ENCODE measurements around the gene TNS1.
A peak's percentile ranks its signal among the peaks of the same experiment; 100 is the strongest.
"Not testable (repeated sequence)": the region's sequence is repeated elsewhere in the genome, so short reads cannot be mapped to it uniquely, and the experiment has no call there.

TNS1 gene
- total RNA-seq = 0.12 to 0.52 reads per million in 2 experiments

GRCh38 chr2:218002845-218003180 is at the start of gene TNS1:
Gene TNS1 (minus strand): TSS chr2:218002995. CDS start chr2:218002872, 123 bp downstream.
- no peak for DNase-seq (ENCODE audit: low read depth)

DNA sequence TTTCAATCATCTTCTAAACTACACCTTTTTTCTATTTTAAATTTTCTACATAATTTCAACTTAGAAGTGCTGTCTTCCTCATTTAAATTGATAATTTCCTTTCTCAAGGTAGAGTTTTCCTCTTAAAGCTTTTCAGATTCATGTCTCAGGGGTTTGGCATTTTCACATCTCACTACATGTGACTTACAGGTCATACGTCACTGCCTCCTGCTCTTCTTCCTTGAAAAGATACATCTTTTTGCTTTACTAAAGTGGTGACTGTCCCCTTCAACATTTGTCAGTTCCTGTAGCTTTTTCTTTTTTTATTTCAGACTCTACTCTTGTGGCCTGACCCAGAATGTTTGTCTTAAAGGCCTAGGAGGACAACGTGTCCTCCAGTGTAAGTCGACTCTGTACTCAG is 49.1 kb upstream of the TNS1 start:
- DNase-seq (ENCODE audit: low read depth) = no peak

GRCh38 chr2:218047536-218048225 is 44.9 kb upstream of the TNS1 start:
- DNase-seq (ENCODE audit: low read depth) = no peak

- DNase-seq (ENCODE audit: low read depth) = no peak
Measured at GRCh38 chr2:218046238-218046637, 43.4 kb upstream of the TNS1 start.

GRCh38 chr2:218044599-218044998 is 41.8 kb upstream of the TNS1 start:
- not testable (repeated sequence) for DNase-seq (ENCODE audit: low read depth)

DNA sequence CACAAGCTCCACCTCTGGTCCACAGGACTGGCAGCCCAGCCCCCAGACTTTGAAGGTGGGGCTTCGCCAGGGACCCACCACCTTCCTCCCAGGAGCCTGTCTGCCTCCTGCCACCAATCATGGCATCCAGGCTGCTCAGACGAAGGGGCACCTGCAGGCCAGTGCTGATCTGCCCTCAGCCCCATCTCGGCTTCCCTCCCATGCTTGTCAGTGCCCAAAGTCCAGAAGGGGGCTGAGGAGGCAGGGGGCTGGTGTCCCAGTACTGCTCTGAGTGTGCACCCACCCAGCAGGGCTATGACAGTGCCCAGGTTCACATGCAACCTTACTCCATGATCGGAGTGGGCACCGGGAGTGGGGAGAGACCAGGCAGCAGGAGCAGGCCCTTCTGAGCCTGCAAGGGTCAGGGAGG is 40.9 kb upstream of the TNS1 start:
- DNase-seq (ENCODE audit: low read depth) = no peak

DNA sequence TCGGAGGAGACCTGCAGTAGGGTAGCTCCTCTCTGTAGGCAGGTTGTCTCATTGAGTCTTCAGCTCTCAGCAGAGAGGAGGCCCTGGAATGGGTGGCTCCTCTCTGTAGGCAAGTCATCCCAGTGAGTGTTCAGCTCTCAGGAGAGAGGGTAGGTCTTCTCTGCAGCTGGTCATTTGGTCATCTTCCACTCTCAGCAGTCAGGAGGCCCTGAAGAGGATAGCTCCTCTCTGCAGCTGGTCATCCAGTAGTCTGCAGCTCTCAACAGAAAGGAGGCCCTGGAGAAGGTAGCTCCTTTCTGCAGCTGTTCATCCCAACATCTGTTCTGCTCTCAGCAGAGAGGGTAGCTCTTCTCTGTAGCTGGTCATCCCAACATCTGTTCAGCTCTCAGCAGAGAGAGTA is 40.3 kb upstream of the TNS1 start:
- DNase-seq (ENCODE audit: low read depth) = no peak

GRCh38 chr2:218041302-218042168 is 38.7 kb upstream of the TNS1 start:
- no peak for DNase-seq (ENCODE audit: low read depth)

- no peak for DNase-seq (ENCODE audit: low read depth)
Measured at GRCh38 chr2:218040883-218041282, 38.1 kb upstream of the TNS1 start.

GRCh38 chr2:218039171-218039570 is 36.4 kb upstream of the TNS1 start:
- no peak for DNase-seq (ENCODE audit: low read depth)

DNA sequence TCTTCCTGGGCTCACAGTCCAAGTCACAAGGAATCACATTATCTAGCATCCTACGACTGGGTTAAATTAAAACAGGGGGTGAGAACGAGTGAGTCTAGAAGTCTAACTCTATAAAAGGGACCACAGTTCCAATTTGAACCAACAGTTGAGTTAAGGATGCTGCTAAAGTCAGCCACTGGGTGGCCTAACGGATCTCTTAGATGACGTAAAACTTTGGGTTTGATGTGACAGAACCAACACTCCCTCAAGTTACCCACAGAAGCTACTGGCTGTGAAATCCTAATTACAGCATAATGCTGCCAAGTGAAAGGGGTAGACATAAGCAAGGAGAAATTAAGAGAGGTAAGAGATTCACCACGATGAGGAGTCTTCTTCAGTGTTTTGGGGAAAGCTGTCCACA is 33.6 kb upstream of the TNS1 start:
- no peak for DNase-seq (ENCODE audit: low read depth)

GRCh38 chr2:218035463-218036100 is 32.8 kb upstream of the TNS1 start:
- no peak for DNase-seq (ENCODE audit: low read depth)

- DNase-seq (ENCODE audit: low read depth) = peak; percentile 52
Measured at GRCh38 chr2:218034497-218035213, 31.9 kb upstream of the TNS1 start.

DNA sequence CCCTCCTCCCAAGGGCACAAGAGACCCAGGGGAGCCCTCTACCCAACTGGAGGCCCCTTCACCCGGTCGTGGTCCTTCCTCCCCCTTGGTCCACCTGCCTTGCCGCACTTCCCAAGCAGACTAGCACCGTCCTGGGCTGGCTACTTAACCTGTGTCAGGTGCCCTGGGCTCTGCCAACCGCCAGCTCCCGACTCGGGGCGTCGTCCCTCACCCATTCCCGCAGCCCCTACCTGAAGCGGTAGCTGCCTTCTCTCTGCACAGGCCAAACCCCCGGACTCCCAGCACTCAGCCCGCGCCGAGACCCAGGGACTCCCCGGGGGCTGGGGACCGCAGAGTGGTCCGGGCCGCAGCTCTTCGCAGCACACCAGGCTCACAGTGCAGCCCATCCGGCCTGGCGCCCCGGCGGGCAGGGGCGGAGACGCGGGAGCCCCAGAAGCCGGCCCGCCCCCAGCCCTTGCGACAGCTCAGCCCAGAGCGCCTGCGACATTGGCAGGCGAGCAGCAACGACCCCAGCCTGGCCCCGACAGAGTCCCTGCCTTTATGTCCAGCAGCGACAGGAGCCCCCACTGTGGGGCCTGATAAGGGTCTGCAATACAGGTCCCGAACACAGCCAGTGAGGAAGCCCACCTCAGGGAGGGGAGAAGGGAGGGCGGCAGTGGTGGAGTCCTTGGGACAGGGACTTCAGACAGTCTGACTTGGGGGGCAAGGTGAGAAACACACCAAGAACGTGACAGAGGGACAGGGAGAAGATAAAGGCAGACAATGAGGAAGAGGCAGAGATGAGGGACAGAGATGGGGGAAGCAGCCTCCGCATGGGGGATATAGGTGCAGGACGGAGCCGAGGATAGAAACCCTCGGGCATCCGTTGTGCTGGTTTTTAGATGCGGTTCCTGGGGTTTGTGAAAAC is 31.0 kb upstream of the TNS1 start:
- DNase-seq (ENCODE audit: low read depth) = no peak

DNA sequence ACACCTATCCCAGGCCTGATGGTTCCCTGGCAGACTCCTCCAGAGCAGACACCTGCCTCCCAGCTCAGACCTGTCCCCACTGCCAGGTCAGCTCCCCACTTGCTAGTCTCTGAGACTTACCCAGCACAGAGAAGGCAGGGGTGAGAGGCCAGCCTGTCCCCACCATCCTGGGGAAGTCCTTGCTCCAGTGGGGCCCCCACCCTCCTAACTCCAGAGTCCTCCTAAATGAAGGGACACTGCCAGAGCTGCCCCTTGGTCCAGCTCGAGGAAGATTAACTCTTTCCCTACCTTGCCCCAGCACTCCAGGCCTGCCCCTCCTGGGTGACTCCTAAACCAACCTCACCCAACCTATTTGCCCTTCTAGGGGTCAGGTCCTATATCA is 30.4 kb upstream of the TNS1 start:
- DNase-seq (ENCODE audit: low read depth) = no peak

DNA sequence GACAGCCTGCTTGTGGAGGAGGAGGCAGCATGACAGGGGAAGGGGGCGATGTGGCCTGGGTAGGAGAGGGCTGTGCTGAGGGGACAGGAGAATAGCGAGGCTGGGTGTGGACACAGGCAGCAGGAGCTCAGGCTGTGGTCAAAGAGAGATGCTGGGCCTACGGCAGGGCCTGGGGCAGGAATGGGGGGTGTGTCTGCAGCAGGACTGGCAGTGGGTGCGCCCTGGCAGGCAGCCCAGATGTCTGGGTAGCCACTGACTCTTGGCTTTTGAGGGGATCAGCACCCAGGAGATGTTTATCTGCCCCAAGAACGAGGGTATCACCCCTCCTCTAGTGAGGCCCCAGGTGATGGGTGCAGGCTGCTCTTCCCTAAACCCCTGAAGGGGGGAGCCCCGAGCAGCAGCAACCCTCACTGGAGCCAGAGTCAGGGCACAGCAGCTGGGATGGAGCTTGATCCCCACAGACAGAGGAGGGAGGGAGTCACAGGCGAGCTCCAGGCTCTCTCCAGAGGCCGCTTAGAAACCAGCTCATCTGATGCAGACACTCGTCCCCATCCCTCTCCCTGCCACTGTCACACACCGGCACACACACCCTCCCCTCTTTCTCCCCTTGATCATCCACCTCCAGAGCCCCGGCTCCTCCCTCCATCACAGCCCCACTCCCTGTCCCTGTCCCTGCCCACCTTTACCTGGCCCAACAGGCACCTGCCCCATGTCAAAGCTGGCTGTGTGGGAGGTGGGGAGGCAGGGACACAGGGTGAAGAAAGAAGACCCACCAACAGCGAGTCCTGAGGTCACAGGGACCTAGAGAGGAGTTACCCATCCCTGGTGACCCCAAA is 29.8 kb upstream of the TNS1 start:
- no peak for DNase-seq (ENCODE audit: low read depth)

DNA sequence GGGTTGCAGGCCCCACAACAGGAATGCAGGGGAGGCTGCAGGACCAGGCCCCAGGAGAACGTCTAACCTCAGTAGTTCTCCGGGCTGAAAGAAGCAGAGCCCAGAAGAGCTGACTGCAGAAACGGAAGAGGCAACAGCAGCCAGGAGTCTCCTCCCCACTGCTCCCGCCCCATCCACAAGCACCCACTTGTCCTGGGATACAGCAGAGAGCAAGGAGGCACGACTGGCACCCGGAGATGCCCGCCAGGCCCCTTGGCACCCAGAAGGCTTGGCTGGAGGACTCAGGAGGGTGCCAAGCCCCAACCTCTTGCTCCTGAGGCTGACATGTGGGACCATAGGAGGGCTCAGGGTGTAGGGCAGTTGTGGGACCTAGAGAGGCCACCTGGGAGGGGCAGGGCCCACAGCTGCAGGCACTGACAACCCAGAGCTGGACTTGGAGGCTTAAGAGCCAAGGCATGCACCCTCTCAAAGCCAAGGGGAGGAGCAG is 29.0 kb upstream of the TNS1 start:
- DNase-seq (ENCODE audit: low read depth) = no peak

- DNase-seq (ENCODE audit: low read depth) = no peak
Measured at GRCh38 chr2:218031261-218031660, 28.5 kb upstream of the TNS1 start.

DNA sequence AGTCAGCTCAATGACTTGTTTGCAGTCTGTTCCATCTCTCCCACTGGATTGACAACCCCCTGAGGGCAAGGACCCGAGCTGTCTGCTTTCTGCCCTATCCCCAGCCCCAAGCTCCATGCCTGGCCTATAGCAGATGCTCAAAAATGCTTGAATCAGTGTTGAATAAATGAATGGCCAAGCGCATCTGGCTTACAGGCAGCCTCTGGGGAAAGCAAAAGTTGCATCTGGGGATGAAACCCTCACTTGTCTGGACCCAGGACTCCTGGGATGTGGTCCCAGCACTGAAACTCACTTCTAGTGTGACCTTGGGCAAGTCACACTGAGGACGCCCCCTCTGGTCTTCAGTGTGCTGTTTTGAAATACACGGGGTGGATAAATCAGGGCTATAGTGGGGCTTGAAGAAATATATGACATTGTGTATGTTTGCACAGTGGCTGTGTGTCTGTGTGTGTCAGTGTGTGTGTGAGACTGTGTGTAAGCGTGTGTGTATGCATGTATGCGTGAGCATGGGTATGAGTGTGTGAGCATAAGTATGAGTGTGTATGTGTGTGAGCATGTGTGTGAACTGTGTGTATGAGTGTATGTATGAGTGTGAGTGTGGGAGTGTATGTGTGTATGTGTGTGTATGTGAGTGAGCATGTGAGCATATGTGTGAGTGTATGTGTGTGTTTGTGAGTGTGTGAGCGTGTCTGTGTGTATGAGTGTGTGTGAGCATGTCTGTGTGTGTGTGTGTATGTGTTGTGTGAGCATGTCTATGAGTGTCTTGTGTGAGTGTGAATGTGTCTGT is 27.8 kb upstream of the TNS1 start:
- DNase-seq (ENCODE audit: low read depth) = no peak

Measured in T follicular helper cell (primary cell).